Peyer's patch (tissue), 4 donors: ENCODE data around the gene TMEM165. TPM values are rescaled to one million over a fixed set of nuclear protein-coding genes. Genes with fewer than 3 reads are reported as not detected.
"Not testable (repeated sequence)": the region's sequence is repeated elsewhere in the genome, so short reads cannot be mapped to it uniquely, and the experiment has no call there.

ENCODE experiments used
- DNase-seq, 3 donors: peaks; one replicate each; pipeline ENCODE4 v3.0.0-alpha.2; 2017 to 2019
- H3K27ac ChIP-seq, 4 donors: fragments of 200-600 bp; sonication (generic); one replicate each; pipeline ENCODE4 v1.5.1; 2016 to 2019
- H3K27me3 ChIP-seq, 2 donors: fragments of 200-600 bp; sonication (generic); one replicate each; pipeline ENCODE4 v1.5.1; 2019
- H3K36me3 ChIP-seq, 3 donors: fragments of 200-600 bp; sonication (generic); one replicate each; pipeline ENCODE4 v1.5.1; 2016 to 2019
- H3K4me1 ChIP-seq, 4 donors: fragments of 200-600 bp; sonication (generic); one replicate each; pipeline ENCODE4 v1.5.1; 2016 to 2019
- H3K4me3 ChIP-seq, 4 donors: fragments of 200-600 bp; sonication (generic); 1 replicate in 3 of 4; 2 replicates in 1 of 4; pipeline ENCODE4 v1.5.1; 2016 to 2019; ENCODE audit warnings: mild to moderate bottlenecking in 1 of 4
- H3K9me3 ChIP-seq, 4 donors: fragments of 200-600 bp; sonication (generic); one replicate each; pipeline ENCODE4 v1.5.1; 2016 to 2019; ENCODE audit warnings: mild to moderate bottlenecking in 1 of 4
- CTCF ChIP-seq, 6 experiments: fragments of 450-650 bp in 4 of 6; fragments of 200-600 bp in 2 of 6; sonication (generic) in 1 of 6; IDR thresholded peaks; one replicate each; pipeline ENCODE4 v1.5.1; 2017 to 2019; ENCODE audit warnings: antibody characterized with exemption in 6 of 6, mild to moderate bottlenecking in 3 of 6, moderate library complexity in 1 of 6
- POLR2A ChIP-seq, 2 donors: fragments of 450-650 bp; IDR thresholded peaks; one replicate each; pipeline ENCODE4 v1.5.1; 2017; ENCODE audit warnings: antibody characterized with exemption in 2 of 2, mild to moderate bottlenecking in 2 of 2, moderate library complexity in 2 of 2
- total RNA-seq, 4 donors: library from RNA; depleted of rRNA; stranded (reverse); fragments of >200 nt; gene quantifications; one replicate each; pipeline ENCODE4 v1.1.0, GENCODE V29; 2016

The TMEM165 gene
- total RNA-seq, 4 donors from 2014 or later: 78.2 to 105 (median 91.4) TPM

DNA sequence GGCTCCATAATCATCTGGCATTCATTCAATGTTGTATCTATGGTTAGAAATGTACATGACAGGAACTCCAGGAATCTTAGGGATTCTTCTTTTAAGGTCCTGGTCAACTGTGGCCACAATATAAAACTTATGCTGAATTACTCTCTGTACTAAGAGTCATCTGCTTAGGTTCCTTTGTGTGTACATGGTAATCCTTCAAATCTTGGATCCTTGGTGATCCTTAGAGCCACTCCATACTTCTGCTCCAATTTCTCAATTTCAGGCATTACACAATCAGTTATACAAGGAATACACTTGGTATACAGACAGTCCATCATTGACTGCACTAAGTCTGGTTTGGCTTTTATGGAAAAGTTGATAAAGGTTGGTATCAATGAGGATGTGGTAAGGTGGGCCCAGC is 43.9 kb upstream of the TMEM165 start:
- H3K9me3 ChIP-seq: no peaks in the 10 kb centered on the region
- peaks cover 0 to 15% (median 0%) of the 10 kb centered on the region in 4 donors for H3K4me1 ChIP-seq
- TF ChIP-seq CTCF (IDR thresholded peaks at IDR 0.05): no peak

DNA sequence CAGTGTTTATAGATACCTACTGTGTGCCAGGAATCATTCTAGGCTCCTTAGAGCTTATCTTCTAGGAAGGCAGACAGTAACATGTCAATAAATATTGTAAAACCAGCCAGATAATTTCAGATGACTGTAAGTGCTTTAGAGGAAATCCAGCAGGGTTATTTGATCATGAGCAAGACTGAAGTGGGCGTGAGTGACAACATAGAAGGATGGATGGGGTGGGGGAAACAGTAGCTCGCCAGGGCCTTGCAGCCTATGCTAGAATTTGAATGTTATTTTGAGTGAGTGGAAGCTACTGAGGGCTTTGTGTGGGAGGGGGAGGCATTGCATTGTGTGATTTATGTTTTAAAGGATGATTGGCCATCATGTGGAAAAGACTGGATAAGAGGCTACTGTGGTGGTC is 43.0 kb upstream of the TMEM165 start:
- no peak overlapping the region for H3K27ac ChIP-seq
- H3K4me3 ChIP-seq: no peak overlapping the region
- no peaks in the 10 kb centered on the region for H3K36me3 ChIP-seq
- TF ChIP-seq CTCF (IDR thresholded peaks at IDR 0.05): no peak
- TF ChIP-seq POLR2A (IDR thresholded peaks at IDR 0.05): no peak
- H3K4me1 ChIP-seq: peaks cover 0 to 10% (median 0%) of the 10 kb centered on the region in 4 donors
- no peaks in the 10 kb centered on the region for H3K27me3 ChIP-seq
- no peaks in the 10 kb centered on the region for H3K9me3 ChIP-seq
- no peak for DNase-seq

More for the DNA sequence above, 43.9 kb upstream of the TMEM165 start:
- no peak for DNase-seq
- H3K36me3 ChIP-seq: no peaks in the 10 kb centered on the region
- H3K27me3 ChIP-seq: no peaks in the 10 kb centered on the region
- H3K4me3 ChIP-seq: no peak overlapping the region
- H3K27ac ChIP-seq: no peak overlapping the region

GRCh38 chr4:55353228-55353747 is 42.5 kb upstream of the TMEM165 start:
- H3K9me3 ChIP-seq, H3K27ac ChIP-seq, H3K4me3 ChIP-seq, DNase-seq, H3K27me3 ChIP-seq, H3K36me3 ChIP-seq: not testable (repeated sequence)
- H3K4me1 ChIP-seq: peaks cover 0 to 13% (median 0%) of the 10 kb centered on the region in 4 donors

- peaks cover 0 to 22% (median 2%) of the 10 kb centered on the region in 4 donors for H3K4me1 ChIP-seq
- TF ChIP-seq POLR2A (IDR thresholded peaks at IDR 0.05) (no peak), CTCF (IDR thresholded peaks at IDR 0.05) (no peak)
Measured at GRCh38 chr4:55354648-55355047, 41.1 kb upstream of the TMEM165 start.

GRCh38 chr4:55355555-55355954 is 40.2 kb upstream of the TMEM165 start:
- no peaks in the 10 kb centered on the region for H3K36me3 ChIP-seq
- no peaks in the 10 kb centered on the region for H3K27me3 ChIP-seq
- no peaks in the 10 kb centered on the region for H3K9me3 ChIP-seq
- TF ChIP-seq POLR2A (IDR thresholded peaks at IDR 0.05) (no peak), CTCF (IDR thresholded peaks at IDR 0.05) (no peak)
- no peak for DNase-seq
- no peak overlapping the region for H3K4me3 ChIP-seq
- H3K4me1 ChIP-seq: peaks cover 0 to 22% (median 2%) of the 10 kb centered on the region in 4 donors
- H3K27ac ChIP-seq: no peak overlapping the region

More at GRCh38 chr4:55354648-55355047, 41.1 kb upstream of the TMEM165 start:
- no peaks in the 10 kb centered on the region for H3K9me3 ChIP-seq
- no peaks in the 10 kb centered on the region for H3K36me3 ChIP-seq
- H3K4me3 ChIP-seq: no peak overlapping the region
- no peak overlapping the region for H3K27ac ChIP-seq
- H3K27me3 ChIP-seq: no peaks in the 10 kb centered on the region
- DNase-seq: no peak

- H3K4me3 ChIP-seq: no peak overlapping the region
- no peaks in the 10 kb centered on the region for H3K36me3 ChIP-seq
- peaks cover 0 to 22% (median 2%) of the 10 kb centered on the region in 4 donors for H3K4me1 ChIP-seq
- no peaks in the 10 kb centered on the region for H3K27me3 ChIP-seq
- no peak overlapping the region for H3K27ac ChIP-seq
- H3K9me3 ChIP-seq: no peaks in the 10 kb centered on the region
- TF ChIP-seq POLR2A (IDR thresholded peaks at IDR 0.05): no peak
- no peak for TF ChIP-seq CTCF (IDR thresholded peaks at IDR 0.05)
- DNase-seq: no peak
Measured at GRCh38 chr4:55356991-55357461, 38.7 kb upstream of the TMEM165 start.
